ENCODE results near the gene PTPN1. TPM values are rescaled to one million over a fixed set of nuclear protein-coding genes. Genes with fewer than 3 reads are reported as not detected.
A peak's percentile ranks its signal among the peaks of the same experiment; 100 is the strongest.

The PTPN1 gene
- total and polyA plus RNA-seq, 2 of the 4 experiments (the other 2 are of a cell fraction), result 31.7 to 37.4 TPM

DNA sequence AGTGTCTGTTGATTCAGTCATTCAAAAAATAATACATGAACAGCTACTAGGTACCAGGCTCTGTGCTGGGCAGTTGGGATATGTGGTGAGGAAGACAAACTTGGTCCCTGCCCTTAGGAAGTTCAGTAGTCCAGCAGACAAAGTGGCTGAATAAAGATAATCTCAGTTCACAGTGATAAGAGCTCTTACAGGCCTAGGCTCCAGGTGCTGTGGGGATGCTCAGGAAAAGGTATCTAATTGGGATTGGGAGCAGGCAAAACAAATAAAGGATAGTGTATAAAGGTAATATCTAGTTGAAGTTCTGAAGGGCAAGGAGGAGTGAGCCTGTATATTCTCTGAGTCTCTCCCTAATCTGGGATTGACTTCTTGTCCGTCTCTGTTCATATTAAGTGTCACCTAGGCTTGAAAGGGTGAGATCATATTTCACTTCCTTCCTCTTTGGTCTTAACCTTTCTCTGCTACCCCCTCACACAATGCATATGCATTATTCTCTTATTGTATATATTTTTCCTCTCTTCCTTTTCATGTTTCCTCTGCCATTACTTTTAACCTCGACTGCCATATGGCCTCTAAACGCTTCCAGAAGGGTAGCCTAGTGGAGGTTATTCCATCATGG lies 13.5 kb downstream of the PTPN1 start:
- CTCF ChIA-PET, result interaction anchor here (0.7 kb wide), 1 partner anchor 25 kb away, joined by 5 read pairs; no protein-coding TSS in a partner anchor
- no peak for TF ChIP-seq NFE2L2 (IDR thresholded peaks at IDR 0.05; ENCODE audit: low read depth, low read length)
- TF ChIP-seq, protein P1, sequence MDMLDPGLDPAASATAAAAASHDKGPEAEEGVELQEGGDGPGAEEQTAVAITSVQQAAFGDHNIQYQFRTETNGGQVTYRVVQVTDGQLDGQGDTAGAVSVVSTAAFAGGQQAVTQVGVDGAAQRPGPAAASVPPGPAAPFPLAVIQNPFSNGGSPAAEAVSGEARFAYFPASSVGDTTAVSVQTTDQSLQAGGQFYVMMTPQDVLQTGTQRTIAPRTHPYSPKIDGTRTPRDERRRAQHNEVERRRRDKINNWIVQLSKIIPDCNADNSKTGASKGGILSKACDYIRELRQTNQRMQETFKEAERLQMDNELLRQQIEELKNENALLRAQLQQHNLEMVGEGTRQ (IDR thresholded peaks at IDR 0.05; ENCODE audit: low read depth, low read length), result no peak
- TF ChIP-seq, protein P2, sequence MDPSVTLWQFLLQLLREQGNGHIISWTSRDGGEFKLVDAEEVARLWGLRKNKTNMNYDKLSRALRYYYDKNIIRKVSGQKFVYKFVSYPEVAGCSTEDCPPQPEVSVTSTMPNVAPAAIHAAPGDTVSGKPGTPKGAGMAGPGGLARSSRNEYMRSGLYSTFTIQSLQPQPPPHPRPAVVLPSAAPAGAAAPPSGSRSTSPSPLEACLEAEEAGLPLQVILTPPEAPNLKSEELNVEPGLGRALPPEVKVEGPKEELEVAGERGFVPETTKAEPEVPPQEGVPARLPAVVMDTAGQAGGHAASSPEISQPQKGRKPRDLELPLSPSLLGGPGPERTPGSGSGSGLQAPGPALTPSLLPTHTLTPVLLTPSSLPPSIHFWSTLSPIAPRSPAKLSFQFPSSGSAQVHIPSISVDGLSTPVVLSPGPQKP (IDR thresholded peaks at IDR 0.05; ENCODE audit: borderline replicate concordance, low read depth, low read length), result no peak
- TF ChIP-seq RCOR1 (IDR thresholded peaks at IDR 0.05; ENCODE audit: insufficient replicate concordance, low read length), result no peak
- no peak for TF ChIP-seq MXI1 (IDR thresholded peaks at IDR 0.05; ENCODE audit: borderline replicate concordance, low read depth, low read length)
- TF ChIP-seq, protein P3, sequence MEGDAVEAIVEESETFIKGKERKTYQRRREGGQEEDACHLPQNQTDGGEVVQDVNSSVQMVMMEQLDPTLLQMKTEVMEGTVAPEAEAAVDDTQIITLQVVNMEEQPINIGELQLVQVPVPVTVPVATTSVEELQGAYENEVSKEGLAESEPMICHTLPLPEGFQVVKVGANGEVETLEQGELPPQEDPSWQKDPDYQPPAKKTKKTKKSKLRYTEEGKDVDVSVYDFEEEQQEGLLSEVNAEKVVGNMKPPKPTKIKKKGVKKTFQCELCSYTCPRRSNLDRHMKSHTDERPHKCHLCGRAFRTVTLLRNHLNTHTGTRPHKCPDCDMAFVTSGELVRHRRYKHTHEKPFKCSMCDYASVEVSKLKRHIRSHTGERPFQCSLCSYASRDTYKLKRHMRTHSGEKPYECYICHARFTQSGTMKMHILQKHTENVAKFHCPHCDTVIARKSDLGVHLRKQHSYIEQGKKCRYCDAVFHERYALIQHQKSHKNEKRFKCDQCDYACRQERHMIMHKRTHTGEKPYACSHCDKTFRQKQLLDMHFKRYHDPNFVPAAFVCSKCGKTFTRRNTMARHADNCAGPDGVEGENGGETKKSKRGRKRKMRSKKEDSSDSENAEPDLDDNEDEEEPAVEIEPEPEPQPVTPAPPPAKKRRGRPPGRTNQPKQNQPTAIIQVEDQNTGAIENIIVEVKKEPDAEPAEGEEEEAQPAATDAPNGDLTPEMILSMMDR (conservative IDR thresholded peaks at IDR 0.05; ENCODE audit: low read depth, low read length), result no peak
- Histone ChIP-seq H2AK9ac (replicated peaks; ENCODE audit: low read depth, low read length, poor library complexity) (no peak overlapping the region), H2AK5ac (ENCODE audit: low read depth, low read length) (no peak overlapping the region), H3K9ac (ENCODE audit: low read depth, low read length) (no peak overlapping the region), H3K56ac (ENCODE audit: extremely low read depth, insufficient read depth, low read length) (no peak overlapping the region), H3K27me3 (ENCODE audit: control insufficient read depth, insufficient read depth, low read length) (no peaks in the 10 kb centered on the region), H3K4ac (ENCODE audit: low read depth, low read length) (no peak overlapping the region; the same call in 1 of the 2 replicates), H3K4me1 (ENCODE audit: control insufficient read depth, insufficient read depth, low read length) (peaks cover 42% of the 10 kb centered on the region), H2BK5ac (ENCODE audit: low read depth, low read length, poor library complexity, severe bottlenecking) (peak overlapping the region; percentile 12), H2BK120ac (ENCODE audit: low read depth, low read length) (no peak overlapping the region), H3K4me3 (ENCODE audit: insufficient read depth, low read depth, low read length) (no peak overlapping the region), H4K8ac (ENCODE audit: low read depth in 2 of 2, low read length in 2 of 2) (no peak overlapping the region), H3K18ac (ENCODE audit: low read depth, low read length) (no peak overlapping the region; the same call in 1 of the 2 replicates), H3K27ac (ENCODE audit: insufficient read depth, low read length) (no peak overlapping the region), H4K91ac (ENCODE audit: insufficient read depth, low read depth, low read length) (no peak overlapping the region), H4K5ac (ENCODE audit: low read depth, low read length) (no peak overlapping the region; the same call in 1 of the 2 replicates), H3K36me3 (ENCODE audit: control insufficient read depth, insufficient read depth, low read length) (peaks cover 11% of the 10 kb centered on the region), H3K14ac (replicated peaks; ENCODE audit: low read depth, low read length) (no peak overlapping the region), H3K4me2 (ENCODE audit: low read depth, low read length) (no peak overlapping the region), H2AFZ (replicated peaks; ENCODE audit: low read length, poor library complexity) (no peak overlapping the region), H2BK15ac (ENCODE audit: low read depth, low read length) (no peak overlapping the region), H3K9me1 (ENCODE audit: insufficient read depth, low read length) (peaks cover 44% of the 10 kb centered on the region), H2BK20ac (ENCODE audit: low read depth, low read length) (no peak overlapping the region), H4K20me1 (ENCODE audit: insufficient read depth, low read length) (peaks cover 65% of the 10 kb centered on the region), H3K9me3 (ENCODE audit: control insufficient read depth, insufficient read depth, low read length) (no peaks in the 10 kb centered on the region), H3K23ac (ENCODE audit: low read depth, low read length) (no peak overlapping the region), H3K79me1 (ENCODE audit: low read depth in 1 of 2, low read length in 2 of 2) (peaks cover 17 to 81% of the 10 kb centered on the region in 2 experiments)
- dilution Hi-C loops (cut with HindIII; ENCODE audit: low sequenced_read_pairs, unreplicated experiment) (no loop called here), intact Hi-C loops (cut with micrococcal nuclease) (no loop called here), in situ Hi-C loops (cut with MboI; ENCODE audit: low sequenced_read_pairs) (no loop called here)
- DNase-seq, result no peak
- no TSS peak for BruUV-seq (replicated peaks)
- POLR2A ChIA-PET (ENCODE audit: unreplicated experiment), result no interaction called here
- WGBS, 2 experiments (ENCODE audit: extremely low coverage in 2 of 2, insufficient read length in 1 of 2), result no CpG with 5 or more reads among the region's 3 CpGs
- ATAC-seq (ENCODE audit: low read depth), result no peak
